OCI-LY1 (cell line): ENCODE results near the gene RNF175.

Source experiments
- H2AFZ ChIP-seq: fragments of 200-600 bp; sonication (generic), shearing (Covaris generic); 2 replicates; pipeline ENCODE4 v1.6.0; 2014; ENCODE audit warnings: antibody characterized with exemption, mild to moderate bottlenecking, low read length
- H3F3A ChIP-seq: fragments of 200-600 bp; sonication (generic), shearing (Covaris generic); 2 replicates; pipeline ENCODE4 v1.6.0; 2014; ENCODE audit warnings: mild to moderate bottlenecking, antibody characterized with exemption, low read length, moderate library complexity; ENCODE audit not compliant: insufficient read depth
- H3K27ac ChIP-seq: fragments of 200-600 bp; sonication (generic); 2 replicates; pipeline ENCODE4 v1.5.1; 2014; ENCODE audit warnings: low read length, mixed run types, mild to moderate bottlenecking, low read depth; ENCODE audit not compliant: poor library complexity, severe bottlenecking
- H3K27me3 ChIP-seq: fragments of 200-600 bp; sonication (generic); 2 replicates; pipeline ENCODE4 v1.6.0; 2014; ENCODE audit warnings: antibody characterized with exemption, mild to moderate bottlenecking, low read length, moderate library complexity; ENCODE audit not compliant: insufficient read depth
- H3K36me3 ChIP-seq: fragments of 200-600 bp; sonication (generic); 2 replicates; pipeline ENCODE4 v1.6.1; 2014; ENCODE audit warnings: mild to moderate bottlenecking, antibody characterized with exemption, low read length, moderate library complexity, mixed read lengths; ENCODE audit not compliant: insufficient read depth
- H3K4me1 ChIP-seq: fragments of 200-600 bp; sonication (generic); 2 replicates; pipeline ENCODE4 v1.5.1; 2014; ENCODE audit warnings: mild to moderate bottlenecking, low read length, moderate library complexity; ENCODE audit not compliant: insufficient read depth, severe bottlenecking
- H3K4me2 ChIP-seq: fragments of 200-600 bp; sonication (generic), shearing (Covaris generic); 2 replicates; pipeline ENCODE4 v1.6.1; 2014; ENCODE audit warnings: low read length
- H3K4me3 ChIP-seq: fragments of 200-600 bp; sonication (generic); 2 replicates; pipeline ENCODE4 v1.5.1; 2014; ENCODE audit warnings: low read length, low read depth, mild to moderate bottlenecking, mixed read lengths; ENCODE audit not compliant: poor library complexity, severe bottlenecking
- H3K79me2 ChIP-seq: fragments of 200-600 bp; shearing (Covaris generic); 2 replicates; pipeline ENCODE4 v1.6.1; 2016; ENCODE audit warnings: mixed run types, low read length, mixed read lengths; ENCODE audit not compliant: insufficient read depth
- H3K9ac ChIP-seq: fragments of 200-600 bp; sonication (generic), shearing (Covaris generic); 2 replicates; pipeline ENCODE4 v1.6.1; 2014; ENCODE audit warnings: mild to moderate bottlenecking, low read length, mixed read lengths
- H3K9me2 ChIP-seq: fragments of 200-600 bp; sonication (generic), shearing (Covaris generic); 2 replicates; pipeline ENCODE4 v1.6.1; 2014; ENCODE audit warnings: low read depth, mild to moderate bottlenecking, low read length, mixed read lengths
- H3K9me3 ChIP-seq: fragments of 200-600 bp; shearing (Covaris generic); 2 replicates; pipeline ENCODE4 v1.6.1; 2014; ENCODE audit warnings: low read length, mixed read lengths
- H4K20me1 ChIP-seq: fragments of 200-600 bp; sonication (generic), shearing (Covaris generic); 2 replicates; pipeline ENCODE4 v1.6.0; 2016; ENCODE audit warnings: mild to moderate bottlenecking, low read length; ENCODE audit not compliant: insufficient read depth
- CTCF ChIP-seq: fragments of 200-600 bp; sonication (generic), shearing (Covaris generic); IDR thresholded peaks from 2 replicates; pipeline ENCODE4 v1.5.1; 2017; ENCODE audit warnings: mild to moderate bottlenecking, antibody characterized with exemption, low read length, moderate library complexity, mixed read lengths
- EZH2 ChIP-seq: fragments of 200-600 bp; sonication (generic), shearing (Covaris generic); IDR thresholded peaks from 2 replicates; pipeline ENCODE4 v1.8.0; 2017; ENCODE audit warnings: borderline replicate concordance, mixed run types, mild to moderate bottlenecking, antibody characterized with exemption, low read length, moderate library complexity, mixed read lengths

Gene RNF175

DNA sequence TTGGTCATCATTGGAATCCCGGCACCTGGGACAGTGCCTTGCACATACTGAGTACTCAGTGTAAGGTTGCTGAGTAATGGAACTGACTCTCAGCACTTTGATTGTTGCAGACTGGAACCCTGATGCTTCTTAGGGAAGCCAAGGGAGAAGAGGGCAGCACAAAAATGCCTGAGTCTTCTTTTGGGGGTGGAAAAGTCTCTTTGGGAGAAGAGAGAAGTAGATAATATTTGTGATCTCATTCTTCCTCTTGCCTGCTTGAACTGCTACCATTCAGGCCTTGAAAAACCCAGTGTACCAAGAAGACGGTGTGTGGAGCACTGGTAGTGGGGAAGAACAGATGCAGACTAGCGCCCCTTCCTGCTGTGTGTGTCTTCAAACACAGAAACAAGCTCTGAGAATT lies 16.8 kb upstream of the RNF175 start:
- H4K20me1 ChIP-seq: no peaks in the 10 kb centered on the region
- no peaks in the 10 kb centered on the region for H3K36me3 ChIP-seq
- H3K9ac ChIP-seq: no peak overlapping the region
- H3K4me1 ChIP-seq: no peaks in the 10 kb centered on the region
- no peaks in the 10 kb centered on the region for H3K9me3 ChIP-seq
- no peaks in the 10 kb centered on the region for H3K79me2 ChIP-seq
- no peaks in the 10 kb centered on the region for H3K27me3 ChIP-seq
- H3K27ac ChIP-seq: no peak overlapping the region
- H3F3A ChIP-seq: no peaks in the 10 kb centered on the region
- no peak overlapping the region for H2AFZ ChIP-seq
- H3K4me2 ChIP-seq: no peak overlapping the region
- H3K9me2 ChIP-seq: no peaks in the 10 kb centered on the region
- H3K4me3 ChIP-seq: no peak overlapping the region
- TF ChIP-seq EZH2 (no peak), CTCF (no peak)

DNA sequence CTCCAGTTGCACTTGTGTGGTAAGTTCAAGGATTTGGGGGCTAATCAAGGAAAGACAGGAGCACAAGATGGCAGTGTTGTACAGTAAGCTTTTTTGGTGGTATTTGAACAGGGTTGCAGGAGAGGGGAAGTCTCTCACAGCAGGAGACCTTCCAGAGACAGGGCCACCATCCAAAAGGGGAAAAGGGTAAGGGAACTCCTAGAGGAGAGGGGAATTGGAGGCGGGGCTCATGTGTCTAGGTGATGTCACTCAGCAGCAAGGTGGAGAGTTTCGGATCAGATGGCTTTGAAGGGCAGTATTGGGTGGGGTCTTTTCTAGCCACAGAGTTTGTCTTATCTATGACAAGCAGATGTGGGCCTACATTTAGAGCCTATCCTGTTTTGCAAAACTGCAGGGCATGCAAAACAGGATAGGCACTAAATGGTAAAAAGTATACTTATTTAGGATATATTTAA lies 13.4 kb upstream of the RNF175 start:
- no peaks in the 10 kb centered on the region for H3F3A ChIP-seq
- H3K4me2 ChIP-seq: no peak overlapping the region
- H3K9me3 ChIP-seq: no peaks in the 10 kb centered on the region
- H3K36me3 ChIP-seq: no peaks in the 10 kb centered on the region
- no peak overlapping the region for H3K9ac ChIP-seq
- no peaks in the 10 kb centered on the region for H4K20me1 ChIP-seq
- no peaks in the 10 kb centered on the region for H3K79me2 ChIP-seq
- H2AFZ ChIP-seq: no peak overlapping the region
- no peak for TF ChIP-seq EZH2
- no peak for TF ChIP-seq CTCF
- H3K9me2 ChIP-seq: no peaks in the 10 kb centered on the region
- H3K4me1 ChIP-seq: no peaks in the 10 kb centered on the region
- H3K4me3 ChIP-seq: no peak overlapping the region
- H3K27ac ChIP-seq: no peak overlapping the region
- H3K27me3 ChIP-seq: no peaks in the 10 kb centered on the region

- Histone ChIP-seq H3K4me1 (no peaks in the 10 kb centered on the region), H3K9me2 (no peaks in the 10 kb centered on the region), H3K4me2 (no peak overlapping the region), H3K9me3 (no peaks in the 10 kb centered on the region), H3K27ac (no peak overlapping the region), H3K4me3 (no peak overlapping the region), H3K27me3 (no peaks in the 10 kb centered on the region), H3F3A (no peaks in the 10 kb centered on the region), H4K20me1 (no peaks in the 10 kb centered on the region), H3K36me3 (no peaks in the 10 kb centered on the region), H3K79me2 (no peaks in the 10 kb centered on the region), H3K9ac (no peak overlapping the region), H2AFZ (no peak overlapping the region)
- TF ChIP-seq EZH2: no peak
- TF ChIP-seq CTCF: no peak
Measured at GRCh38 chr4:153771046-153771445, 11.2 kb upstream of the RNF175 start.
